Measurements from ENCODE around the gene UGT1A3. TPM values are rescaled to one million over a fixed set of nuclear protein-coding genes. Genes with fewer than 3 reads are reported as not detected.

UGT1A3 gene
- total and polyA plus RNA-seq, 4 donors, result 7.0 to 61.6 (median 18.2) TPM; not detected in 1

DNA sequence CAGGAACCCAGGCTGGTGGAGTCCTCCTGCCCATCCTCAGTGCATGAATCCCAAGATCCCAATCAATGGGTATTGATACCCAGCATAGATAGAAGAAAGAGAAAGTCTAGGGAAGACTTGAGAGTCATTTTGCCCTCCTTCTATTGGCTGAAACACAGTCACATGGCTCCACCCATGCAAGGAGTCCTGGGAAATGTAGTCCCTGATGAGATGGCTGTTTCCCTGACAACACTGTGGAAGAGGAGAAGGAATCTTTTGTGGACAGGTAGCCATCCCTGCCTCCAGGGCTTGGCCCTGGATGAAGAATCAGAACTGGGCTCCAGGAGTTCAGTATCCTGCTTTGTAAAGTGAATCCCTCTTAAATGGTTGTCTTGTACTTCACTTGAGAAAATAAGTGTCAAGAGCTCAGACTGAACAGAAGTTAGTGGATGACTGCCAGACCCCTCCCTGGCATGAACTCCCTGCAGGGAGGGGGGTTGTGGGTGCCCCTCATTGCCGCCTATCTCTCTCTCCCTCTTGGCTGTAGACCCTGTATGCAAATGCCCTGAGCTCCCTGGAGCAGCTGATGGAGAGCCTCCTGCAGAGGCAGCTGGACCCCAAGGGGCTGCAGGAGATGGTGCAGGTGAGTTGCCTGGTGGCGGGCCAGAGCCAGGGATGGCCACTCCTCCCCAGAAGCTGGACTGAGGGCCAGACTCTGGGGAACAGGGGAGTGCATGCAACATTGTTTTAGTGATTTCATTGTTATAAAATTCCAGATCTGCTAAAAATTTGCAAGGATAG is 85.4 kb downstream of the UGT1A3 start:
- Histone ChIP-seq H3K4me3 (ENCODE audit: low read depth in 1 of 3, low read length in 3 of 3) (no peak overlapping the region), H3K9me3 (ENCODE audit: control insufficient read depth in 4 of 4, low read length in 3 of 4) (no peaks in the 10 kb centered on the region), H3K9ac (ENCODE audit: low read depth in 1 of 2, low read length in 2 of 2) (no peak overlapping the region), H3K27me3 (ENCODE audit: control insufficient read depth in 4 of 4, insufficient read depth in 4 of 4, low read length in 3 of 4) (no peaks in the 10 kb centered on the region), H3K4me1 (ENCODE audit: control insufficient read depth in 4 of 4, insufficient read depth in 4 of 4, low read length in 3 of 4) (peaks cover 0 to 9% (median 4%) of the 10 kb centered on the region in 4 donors), H3K36me3 (ENCODE audit: control insufficient read depth in 4 of 4, insufficient read depth in 3 of 4, low read depth in 1 of 4, low read length in 3 of 4) (no peaks in the 10 kb centered on the region), H3K27ac (ENCODE audit: low read depth in 1 of 2, low read length in 2 of 2) (no peak overlapping the region)
- 87% methylated on average over 2 of the region's 2 CpGs for WGBS
- no peak for DNase-seq (ENCODE audit: low spot score)
- TF ChIP-seq GABPA (IDR thresholded peaks at IDR 0.05 in 1 of 2, conservative IDR thresholded peaks at IDR 0.05 in 1 of 2), result no peak
- TF ChIP-seq FOXA1 (IDR thresholded peaks at IDR 0.05), result no peak
- no peak for TF ChIP-seq FOXA2 (IDR thresholded peaks at IDR 0.05)

DNA sequence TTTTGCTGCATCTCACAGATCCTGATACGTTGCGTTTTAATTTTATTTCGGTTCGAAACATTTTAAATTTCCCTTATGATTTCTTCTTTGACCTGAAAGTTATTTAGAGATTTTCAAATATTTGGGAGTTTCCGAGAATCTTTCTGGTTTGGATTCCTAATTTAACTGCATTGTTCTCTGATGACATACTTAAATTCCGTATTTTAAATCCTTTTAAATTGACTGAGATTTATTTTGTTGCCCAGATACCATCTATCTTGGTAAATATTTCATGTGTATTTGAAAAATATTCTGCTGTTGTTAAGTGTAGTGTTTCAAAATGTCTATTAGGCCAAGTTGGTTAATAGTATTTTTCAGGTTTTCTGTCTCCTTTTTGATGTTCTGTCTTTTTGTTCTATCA is 87.0 kb downstream of the UGT1A3 start:
- H3K27me3 ChIP-seq (ENCODE audit: control insufficient read depth in 4 of 4, insufficient read depth in 4 of 4, low read length in 3 of 4), result no peaks in the 10 kb centered on the region
- no peak overlapping the region for H3K27ac ChIP-seq (ENCODE audit: low read depth in 1 of 2, low read length in 2 of 2)
- H3K9me3 ChIP-seq (ENCODE audit: control insufficient read depth in 4 of 4, low read length in 3 of 4), result no peaks in the 10 kb centered on the region
- TF ChIP-seq, protein P1, sequence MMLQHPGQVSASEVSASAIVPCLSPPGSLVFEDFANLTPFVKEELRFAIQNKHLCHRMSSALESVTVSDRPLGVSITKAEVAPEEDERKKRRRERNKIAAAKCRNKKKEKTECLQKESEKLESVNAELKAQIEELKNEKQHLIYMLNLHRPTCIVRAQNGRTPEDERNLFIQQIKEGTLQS (IDR thresholded peaks at IDR 0.05), result no peak
- TF ChIP-seq, protein P2, sequence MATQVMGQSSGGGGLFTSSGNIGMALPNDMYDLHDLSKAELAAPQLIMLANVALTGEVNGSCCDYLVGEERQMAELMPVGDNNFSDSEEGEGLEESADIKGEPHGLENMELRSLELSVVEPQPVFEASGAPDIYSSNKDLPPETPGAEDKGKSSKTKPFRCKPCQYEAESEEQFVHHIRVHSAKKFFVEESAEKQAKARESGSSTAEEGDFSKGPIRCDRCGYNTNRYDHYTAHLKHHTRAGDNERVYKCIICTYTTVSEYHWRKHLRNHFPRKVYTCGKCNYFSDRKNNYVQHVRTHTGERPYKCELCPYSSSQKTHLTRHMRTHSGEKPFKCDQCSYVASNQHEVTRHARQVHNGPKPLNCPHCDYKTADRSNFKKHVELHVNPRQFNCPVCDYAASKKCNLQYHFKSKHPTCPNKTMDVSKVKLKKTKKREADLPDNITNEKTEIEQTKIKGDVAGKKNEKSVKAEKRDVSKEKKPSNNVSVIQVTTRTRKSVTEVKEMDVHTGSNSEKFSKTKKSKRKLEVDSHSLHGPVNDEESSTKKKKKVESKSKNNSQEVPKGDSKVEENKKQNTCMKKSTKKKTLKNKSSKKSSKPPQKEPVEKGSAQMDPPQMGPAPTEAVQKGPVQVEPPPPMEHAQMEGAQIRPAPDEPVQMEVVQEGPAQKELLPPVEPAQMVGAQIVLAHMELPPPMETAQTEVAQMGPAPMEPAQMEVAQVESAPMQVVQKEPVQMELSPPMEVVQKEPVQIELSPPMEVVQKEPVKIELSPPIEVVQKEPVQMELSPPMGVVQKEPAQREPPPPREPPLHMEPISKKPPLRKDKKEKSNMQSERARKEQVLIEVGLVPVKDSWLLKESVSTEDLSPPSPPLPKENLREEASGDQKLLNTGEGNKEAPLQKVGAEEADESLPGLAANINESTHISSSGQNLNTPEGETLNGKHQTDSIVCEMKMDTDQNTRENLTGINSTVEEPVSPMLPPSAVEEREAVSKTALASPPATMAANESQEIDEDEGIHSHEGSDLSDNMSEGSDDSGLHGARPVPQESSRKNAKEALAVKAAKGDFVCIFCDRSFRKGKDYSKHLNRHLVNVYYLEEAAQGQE (IDR thresholded peaks at IDR 0.05), result no peak
- TF ChIP-seq SP1 (IDR thresholded peaks at IDR 0.05), result no peak
- no peak for TF ChIP-seq FOXA1 (IDR thresholded peaks at IDR 0.05)
- DNase-seq (ENCODE audit: low spot score), result no peak
- H3K4me3 ChIP-seq (ENCODE audit: low read depth in 1 of 3, low read length in 3 of 3), result no peak overlapping the region
- peaks cover 0 to 9% (median 4%) of the 10 kb centered on the region in 4 donors for H3K4me1 ChIP-seq (ENCODE audit: control insufficient read depth in 4 of 4, insufficient read depth in 4 of 4, low read length in 3 of 4)
- H3K36me3 ChIP-seq (ENCODE audit: control insufficient read depth in 4 of 4, insufficient read depth in 3 of 4, low read depth in 1 of 4, low read length in 3 of 4), result no peaks in the 10 kb centered on the region
- no peak overlapping the region for H3K9ac ChIP-seq (ENCODE audit: low read depth in 1 of 2, low read length in 2 of 2)
- WGBS, result 85% methylated on average over 6 of the region's 6 CpGs

DNA sequence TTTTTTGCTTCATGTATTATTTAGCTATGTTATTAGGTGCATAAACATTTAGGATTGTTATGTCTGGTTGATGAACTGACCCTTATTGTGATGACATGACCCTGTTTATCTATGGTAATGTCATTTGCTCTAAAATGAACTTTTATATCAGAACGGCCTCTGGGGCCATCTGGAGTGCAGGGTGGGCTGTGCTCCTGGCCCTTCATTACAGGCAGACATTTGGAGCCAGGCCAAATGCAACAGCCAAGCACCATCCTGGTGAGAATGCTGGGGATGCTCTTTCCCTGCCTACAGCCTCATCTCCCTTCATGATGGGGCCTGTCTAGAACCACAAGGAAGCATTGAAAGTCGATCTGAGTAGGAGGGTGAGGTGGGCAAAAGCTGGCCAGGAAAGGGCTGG is 87.5 kb downstream of the UGT1A3 start:
- TF ChIP-seq JUND (IDR thresholded peaks at IDR 0.05), result no peak
- Histone ChIP-seq H3K4me3 (ENCODE audit: low read depth in 1 of 3, low read length in 3 of 3) (no peak overlapping the region), H3K36me3 (ENCODE audit: control insufficient read depth in 4 of 4, insufficient read depth in 3 of 4, low read depth in 1 of 4, low read length in 3 of 4) (no peaks in the 10 kb centered on the region), H3K4me1 (ENCODE audit: control insufficient read depth in 4 of 4, insufficient read depth in 4 of 4, low read length in 3 of 4) (peaks cover 0 to 11% (median 4%) of the 10 kb centered on the region in 4 donors), H3K27me3 (ENCODE audit: control insufficient read depth in 4 of 4, insufficient read depth in 4 of 4, low read length in 3 of 4) (no peaks in the 10 kb centered on the region), H3K27ac (ENCODE audit: low read depth in 1 of 2, low read length in 2 of 2) (no peak overlapping the region), H3K9me3 (ENCODE audit: control insufficient read depth in 4 of 4, low read length in 3 of 4) (no peaks in the 10 kb centered on the region), H3K9ac (ENCODE audit: low read depth in 1 of 2, low read length in 2 of 2) (no peak overlapping the region)
- no peak for DNase-seq (ENCODE audit: low spot score)
- 78% methylated on average over 2 of the region's 2 CpGs for WGBS

DNA sequence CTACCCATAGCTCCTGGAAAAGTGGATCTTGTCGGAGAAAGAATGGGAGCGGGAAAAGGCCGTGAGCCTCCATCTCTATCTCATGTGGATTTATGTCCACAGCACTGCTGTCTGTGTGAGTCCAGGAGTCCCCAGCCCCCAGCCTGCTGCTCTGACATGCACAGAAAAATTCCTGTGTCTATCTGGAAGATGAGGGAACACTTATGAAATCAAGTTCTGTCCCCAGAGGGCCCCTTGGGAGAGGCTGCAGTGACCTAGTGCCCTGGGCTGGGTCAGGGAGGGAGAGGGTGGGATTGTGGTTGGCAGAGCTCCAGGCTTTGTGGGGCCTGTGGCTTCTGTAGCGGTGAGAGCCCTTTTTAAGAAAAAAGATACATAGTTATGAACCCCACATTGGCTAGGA is 87.9 kb downstream of the UGT1A3 start:
- TF ChIP-seq, protein P2 (IDR thresholded peaks at IDR 0.05), result no peak
- TF ChIP-seq JUND (IDR thresholded peaks at IDR 0.05) (no peak), FOXA1 (IDR thresholded peaks at IDR 0.05) (no peak), FOXA2 (IDR thresholded peaks at IDR 0.05) (no peak), RAD21 (IDR thresholded peaks at IDR 0.05) (no peak), HNF4A (conservative IDR thresholded peaks at IDR 0.05) (no peak)
- TF ChIP-seq, protein P1 (IDR thresholded peaks at IDR 0.05), result no peak
- TF ChIP-seq, protein P3, sequence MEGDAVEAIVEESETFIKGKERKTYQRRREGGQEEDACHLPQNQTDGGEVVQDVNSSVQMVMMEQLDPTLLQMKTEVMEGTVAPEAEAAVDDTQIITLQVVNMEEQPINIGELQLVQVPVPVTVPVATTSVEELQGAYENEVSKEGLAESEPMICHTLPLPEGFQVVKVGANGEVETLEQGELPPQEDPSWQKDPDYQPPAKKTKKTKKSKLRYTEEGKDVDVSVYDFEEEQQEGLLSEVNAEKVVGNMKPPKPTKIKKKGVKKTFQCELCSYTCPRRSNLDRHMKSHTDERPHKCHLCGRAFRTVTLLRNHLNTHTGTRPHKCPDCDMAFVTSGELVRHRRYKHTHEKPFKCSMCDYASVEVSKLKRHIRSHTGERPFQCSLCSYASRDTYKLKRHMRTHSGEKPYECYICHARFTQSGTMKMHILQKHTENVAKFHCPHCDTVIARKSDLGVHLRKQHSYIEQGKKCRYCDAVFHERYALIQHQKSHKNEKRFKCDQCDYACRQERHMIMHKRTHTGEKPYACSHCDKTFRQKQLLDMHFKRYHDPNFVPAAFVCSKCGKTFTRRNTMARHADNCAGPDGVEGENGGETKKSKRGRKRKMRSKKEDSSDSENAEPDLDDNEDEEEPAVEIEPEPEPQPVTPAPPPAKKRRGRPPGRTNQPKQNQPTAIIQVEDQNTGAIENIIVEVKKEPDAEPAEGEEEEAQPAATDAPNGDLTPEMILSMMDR (IDR thresholded peaks at IDR 0.05; ENCODE audit: low read depth, low read length, missing input control), result no peak
- DNase-seq (ENCODE audit: low spot score), result no peak
- no peaks in the 10 kb centered on the region for H3K36me3 ChIP-seq (ENCODE audit: control insufficient read depth in 4 of 4, insufficient read depth in 3 of 4, low read depth in 1 of 4, low read length in 3 of 4)
- 94% methylated on average over 4 of the region's 4 CpGs for whole genome bisulfite sequencing
- H3K4me1 ChIP-seq (ENCODE audit: control insufficient read depth in 4 of 4, insufficient read depth in 4 of 4, low read length in 3 of 4), result peaks cover 2 to 15% (median 7%) of the 10 kb centered on the region in 4 donors
- H3K4me3 ChIP-seq (ENCODE audit: low read depth in 1 of 3, low read length in 3 of 3), result no peak overlapping the region
- H3K27me3 ChIP-seq (ENCODE audit: control insufficient read depth in 4 of 4, insufficient read depth in 4 of 4, low read length in 3 of 4), result no peaks in the 10 kb centered on the region
- no peak overlapping the region for H3K9ac ChIP-seq (ENCODE audit: low read depth in 1 of 2, low read length in 2 of 2)
- H3K27ac ChIP-seq (ENCODE audit: low read depth in 1 of 2, low read length in 2 of 2), result no peak overlapping the region
- no peaks in the 10 kb centered on the region for H3K9me3 ChIP-seq (ENCODE audit: control insufficient read depth in 4 of 4, low read length in 3 of 4)

Data from liver (tissue), 9 donors.